ENCODE measurements around the gene USH2A.

USH2A gene

GRCh38 chr1:216073793-216074595, 349.3 kb downstream of the USH2A start:
- no peak for DNase-seq (ENCODE audit: low spot score)
- H3K9me3 ChIP-seq (replicated peaks in 1 of 2; ENCODE audit: control insufficient read depth in 2 of 2, insufficient read depth in 1 of 2, low read depth in 1 of 2, low read length in 2 of 2) = no peaks in the 10 kb centered on the region
- no peak overlapping the region for H2BK5ac ChIP-seq (ENCODE audit: low read length)
- H3K18ac ChIP-seq (ENCODE audit: low read length) = no peak overlapping the region
- H3K4me3 ChIP-seq (ENCODE audit: low read length in 2 of 2) = no peak overlapping the region
- no peaks in the 10 kb centered on the region for H3K36me3 ChIP-seq (replicated peaks in 1 of 2; ENCODE audit: control insufficient read depth in 2 of 2, insufficient read depth in 2 of 2, low read length in 2 of 2)
- no peak overlapping the region for H3K9ac ChIP-seq (ENCODE audit: low read depth, low read length, poor library complexity)
- peak overlapping the region; percentile 21 for H2AFZ ChIP-seq (ENCODE audit: low read length)
- no peak overlapping the region for H2BK15ac ChIP-seq (ENCODE audit: low read length)
- no peak overlapping the region for H3K4me2 ChIP-seq (ENCODE audit: insufficient read depth, low read length, poor library complexity, severe bottlenecking)
- H3K27me3 ChIP-seq (ENCODE audit: control insufficient read depth in 3 of 3, insufficient read depth in 3 of 3, low read depth in 1 of 3, low read length in 3 of 3) = no peaks in the 10 kb centered on the region
- H3K27ac ChIP-seq (replicated peaks; ENCODE audit: low read length) = no peak overlapping the region
- H3K23ac ChIP-seq (ENCODE audit: low read depth, low read length, poor library complexity) = no peak overlapping the region
- no peak overlapping the region for H2BK12ac ChIP-seq (ENCODE audit: low read length)
- no peak overlapping the region for H3K14ac ChIP-seq (ENCODE audit: low read length)
- H4K91ac ChIP-seq (ENCODE audit: low read depth, low read length, poor library complexity) = no peak overlapping the region
- no peak overlapping the region for H2AK5ac ChIP-seq (ENCODE audit: low read depth, low read length)
- H3K4me1 ChIP-seq (ENCODE audit: control insufficient read depth in 2 of 2, insufficient read depth in 1 of 2, low read depth in 1 of 2, low read length in 2 of 2) = peaks cover 7 to 20% of the 10 kb centered on the region in 2 donors
- H3K79me1 ChIP-seq (ENCODE audit: low read depth, low read length) = no peaks in the 10 kb centered on the region
- no peak overlapping the region for H2BK120ac ChIP-seq (ENCODE audit: low read depth, low read length)
- WGBS, 2 donors (ENCODE audit: extremely low coverage in 2 of 2, insufficient read length in 2 of 2, insufficient replicate concordance in 1 of 2) = no CpG with 5 or more reads among the region's 8 CpGs
- H4K8ac ChIP-seq (ENCODE audit: low read depth, low read length) = no peak overlapping the region
- no peak overlapping the region for H3K4ac ChIP-seq (ENCODE audit: low read length)

GRCh38 chr1:216071262-216071661, 352.0 kb downstream of the USH2A start:
- Histone ChIP-seq H3K4ac (ENCODE audit: low read length) (no peak overlapping the region), H3K4me2 (ENCODE audit: insufficient read depth, low read length, poor library complexity, severe bottlenecking) (no peak overlapping the region), H3K27me3 (ENCODE audit: control insufficient read depth in 3 of 3, insufficient read depth in 3 of 3, low read depth in 1 of 3, low read length in 3 of 3) (no peaks in the 10 kb centered on the region), H3K79me1 (ENCODE audit: low read depth, low read length) (no peaks in the 10 kb centered on the region), H3K14ac (ENCODE audit: low read length) (no peak overlapping the region), H3K4me1 (ENCODE audit: control insufficient read depth in 2 of 2, insufficient read depth in 1 of 2, low read depth in 1 of 2, low read length in 2 of 2) (peaks cover 7 to 20% of the 10 kb centered on the region in 2 donors), H3K18ac (ENCODE audit: low read length) (no peak overlapping the region), H3K9ac (ENCODE audit: low read depth, low read length, poor library complexity) (no peak overlapping the region), H2BK15ac (ENCODE audit: low read length) (no peak overlapping the region), H2AK5ac (ENCODE audit: low read depth, low read length) (no peak overlapping the region), H2BK12ac (ENCODE audit: low read length) (no peak overlapping the region), H2BK120ac (ENCODE audit: low read depth, low read length) (no peak overlapping the region), H2AFZ (ENCODE audit: low read length) (peak overlapping the region; percentile 88), H2BK5ac (ENCODE audit: low read length) (no peak overlapping the region), H4K8ac (ENCODE audit: low read depth, low read length) (no peak overlapping the region), H3K23ac (ENCODE audit: low read depth, low read length, poor library complexity) (no peak overlapping the region), H4K91ac (ENCODE audit: low read depth, low read length, poor library complexity) (no peak overlapping the region), H3K36me3 (replicated peaks in 1 of 2; ENCODE audit: control insufficient read depth in 2 of 2, insufficient read depth in 2 of 2, low read length in 2 of 2) (no peaks in the 10 kb centered on the region), H3K4me3 (ENCODE audit: low read length in 2 of 2) (no peak overlapping the region), H3K9me3 (replicated peaks in 1 of 2; ENCODE audit: control insufficient read depth in 2 of 2, insufficient read depth in 1 of 2, low read depth in 1 of 2, low read length in 2 of 2) (no peaks in the 10 kb centered on the region), H3K27ac (replicated peaks; ENCODE audit: low read length) (no peak overlapping the region)
- no peak for DNase-seq (ENCODE audit: low spot score)
- WGBS, 2 donors (ENCODE audit: extremely low coverage in 2 of 2, insufficient read length in 2 of 2, insufficient replicate concordance in 1 of 2) = no CpG with 5 or more reads among the region's 3 CpGs

- no peak overlapping the region for H3K9ac ChIP-seq (ENCODE audit: low read depth, low read length, poor library complexity)
- no peak overlapping the region for H4K8ac ChIP-seq (ENCODE audit: low read depth, low read length)
- H2BK15ac ChIP-seq (ENCODE audit: low read length) = no peak overlapping the region
- H2AFZ ChIP-seq (ENCODE audit: low read length) = no peak overlapping the region
- no peak overlapping the region for H2AK5ac ChIP-seq (ENCODE audit: low read depth, low read length)
- no peak overlapping the region for H3K27ac ChIP-seq (replicated peaks; ENCODE audit: low read length)
- no peaks in the 10 kb centered on the region for H3K79me1 ChIP-seq (ENCODE audit: low read depth, low read length)
- H3K27me3 ChIP-seq (ENCODE audit: control insufficient read depth in 3 of 3, insufficient read depth in 3 of 3, low read depth in 1 of 3, low read length in 3 of 3) = no peaks in the 10 kb centered on the region
- no peak overlapping the region for H3K23ac ChIP-seq (ENCODE audit: low read depth, low read length, poor library complexity)
- H3K4me1 ChIP-seq (ENCODE audit: control insufficient read depth in 2 of 2, insufficient read depth in 1 of 2, low read depth in 1 of 2, low read length in 2 of 2) = peaks cover 0 to 2% of the 10 kb centered on the region in 2 donors
- no peak overlapping the region for H3K18ac ChIP-seq (ENCODE audit: low read length)
- no peak overlapping the region for H2BK12ac ChIP-seq (ENCODE audit: low read length)
- H2BK5ac ChIP-seq (ENCODE audit: low read length) = no peak overlapping the region
- H4K91ac ChIP-seq (ENCODE audit: low read depth, low read length, poor library complexity) = no peak overlapping the region
- H3K9me3 ChIP-seq (replicated peaks in 1 of 2; ENCODE audit: control insufficient read depth in 2 of 2, insufficient read depth in 1 of 2, low read depth in 1 of 2, low read length in 2 of 2) = no peaks in the 10 kb centered on the region
- H3K36me3 ChIP-seq (replicated peaks in 1 of 2; ENCODE audit: control insufficient read depth in 2 of 2, insufficient read depth in 2 of 2, low read length in 2 of 2) = no peaks in the 10 kb centered on the region
- DNase-seq (ENCODE audit: low spot score) = no peak
- H3K4me2 ChIP-seq (ENCODE audit: insufficient read depth, low read length, poor library complexity, severe bottlenecking) = no peak overlapping the region
- H3K4ac ChIP-seq (ENCODE audit: low read length) = no peak overlapping the region
- no peak overlapping the region for H3K4me3 ChIP-seq (ENCODE audit: low read length in 2 of 2)
- H2BK120ac ChIP-seq (ENCODE audit: low read depth, low read length) = no peak overlapping the region
- no peak overlapping the region for H3K14ac ChIP-seq (ENCODE audit: low read length)
These were observed 358.6 kb downstream of the USH2A start for GRCh38 chr1:216064643-216065042.

- Histone ChIP-seq H2BK120ac (ENCODE audit: low read depth, low read length) (no peak overlapping the region), H3K14ac (ENCODE audit: low read length) (no peak overlapping the region), H3K9ac (ENCODE audit: low read depth, low read length, poor library complexity) (no peak overlapping the region), H3K9me3 (replicated peaks in 1 of 2; ENCODE audit: control insufficient read depth in 2 of 2, insufficient read depth in 1 of 2, low read depth in 1 of 2, low read length in 2 of 2) (no peaks in the 10 kb centered on the region), H2AFZ (ENCODE audit: low read length) (no peak overlapping the region), H4K91ac (ENCODE audit: low read depth, low read length, poor library complexity) (no peak overlapping the region), H2BK12ac (ENCODE audit: low read length) (no peak overlapping the region), H3K27me3 (ENCODE audit: control insufficient read depth in 3 of 3, insufficient read depth in 3 of 3, low read depth in 1 of 3, low read length in 3 of 3) (no peaks in the 10 kb centered on the region), H3K4me2 (ENCODE audit: insufficient read depth, low read length, poor library complexity, severe bottlenecking) (no peak overlapping the region), H2BK15ac (ENCODE audit: low read length) (no peak overlapping the region), H3K4ac (ENCODE audit: low read length) (no peak overlapping the region), H3K27ac (replicated peaks; ENCODE audit: low read length) (no peak overlapping the region), H3K36me3 (replicated peaks in 1 of 2; ENCODE audit: control insufficient read depth in 2 of 2, insufficient read depth in 2 of 2, low read length in 2 of 2) (no peaks in the 10 kb centered on the region), H4K8ac (ENCODE audit: low read depth, low read length) (no peak overlapping the region), H2BK5ac (ENCODE audit: low read length) (no peak overlapping the region), H2AK5ac (ENCODE audit: low read depth, low read length) (no peak overlapping the region), H3K79me1 (ENCODE audit: low read depth, low read length) (no peaks in the 10 kb centered on the region), H3K4me1 (ENCODE audit: control insufficient read depth in 2 of 2, insufficient read depth in 1 of 2, low read depth in 1 of 2, low read length in 2 of 2) (no peaks in the 10 kb centered on the region), H3K23ac (ENCODE audit: low read depth, low read length, poor library complexity) (no peak overlapping the region), H3K18ac (ENCODE audit: low read length) (no peak overlapping the region), H3K4me3 (ENCODE audit: low read length in 2 of 2) (no peak overlapping the region)
- no peak for DNase-seq (ENCODE audit: low spot score)
- WGBS, 2 donors (ENCODE audit: extremely low coverage in 2 of 2, insufficient read length in 2 of 2, insufficient replicate concordance in 1 of 2) = no CpG with 5 or more reads among the region's 4 CpGs
These were observed 365.3 kb downstream of the USH2A start for GRCh38 chr1:216057947-216058346.

All from neuronal stem cell (in vitro differentiated cells).